ENCODE results near the gene NEURL1. TPM values are rescaled to one million over a fixed set of nuclear protein-coding genes. Genes with fewer than 3 reads are reported as not detected.

Gene NEURL1
- total RNA-seq, 1 donor from 2014 or later: 1.8 TPM

DNA sequence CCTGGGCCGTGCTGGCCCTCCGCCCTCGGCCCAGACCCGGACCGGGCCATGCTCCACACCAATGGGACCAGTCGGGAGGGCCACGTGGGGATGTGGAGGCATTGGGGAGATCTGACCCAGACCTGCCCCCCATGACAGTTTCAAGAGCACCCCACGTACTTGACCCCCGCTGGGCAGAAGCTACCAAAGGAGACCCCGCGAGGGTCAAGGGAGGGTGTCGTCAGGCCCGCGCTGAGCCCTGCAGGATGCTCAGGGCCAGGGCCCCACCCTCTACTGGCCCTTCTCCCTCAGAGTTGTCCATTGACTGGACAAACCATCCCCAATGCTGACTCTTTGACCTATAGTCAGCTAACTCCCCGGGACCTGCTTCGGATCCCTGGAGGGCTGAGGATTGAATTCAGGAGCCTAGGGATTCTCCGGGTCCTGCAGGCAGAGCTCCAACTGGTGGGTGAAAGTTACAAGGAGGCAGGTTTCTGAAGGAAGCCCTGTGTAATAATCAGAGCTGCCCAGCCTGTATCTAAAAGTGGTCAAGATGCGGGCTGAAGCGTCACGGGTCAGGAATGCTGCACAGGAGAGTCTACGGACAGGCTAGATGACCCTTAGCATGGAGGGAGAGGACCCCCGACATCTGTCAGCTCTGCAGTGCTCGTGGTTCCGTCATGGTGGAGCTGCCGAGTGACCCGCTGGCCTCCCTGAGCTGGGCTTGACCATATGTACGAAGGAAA lies 40.8 kb upstream of the NEURL1 start:
- Mint-ChIP-seq H3K27ac (ENCODE audit: unreplicated experiment) (no peak overlapping the region), H3K4me1 (no peaks in the 10 kb centered on the region), H3K4me3 (no peak overlapping the region), H3K36me3 (ENCODE audit: low read depth) (peaks cover 3% of the 10 kb centered on the region), H3K27me3 (ENCODE audit: low read depth) (no peaks in the 10 kb centered on the region), H3K9me3 (no peaks in the 10 kb centered on the region)
- DNase-seq (ENCODE audit: low read depth, low spot score): no peak
- TF ChIP-seq, protein P1, sequence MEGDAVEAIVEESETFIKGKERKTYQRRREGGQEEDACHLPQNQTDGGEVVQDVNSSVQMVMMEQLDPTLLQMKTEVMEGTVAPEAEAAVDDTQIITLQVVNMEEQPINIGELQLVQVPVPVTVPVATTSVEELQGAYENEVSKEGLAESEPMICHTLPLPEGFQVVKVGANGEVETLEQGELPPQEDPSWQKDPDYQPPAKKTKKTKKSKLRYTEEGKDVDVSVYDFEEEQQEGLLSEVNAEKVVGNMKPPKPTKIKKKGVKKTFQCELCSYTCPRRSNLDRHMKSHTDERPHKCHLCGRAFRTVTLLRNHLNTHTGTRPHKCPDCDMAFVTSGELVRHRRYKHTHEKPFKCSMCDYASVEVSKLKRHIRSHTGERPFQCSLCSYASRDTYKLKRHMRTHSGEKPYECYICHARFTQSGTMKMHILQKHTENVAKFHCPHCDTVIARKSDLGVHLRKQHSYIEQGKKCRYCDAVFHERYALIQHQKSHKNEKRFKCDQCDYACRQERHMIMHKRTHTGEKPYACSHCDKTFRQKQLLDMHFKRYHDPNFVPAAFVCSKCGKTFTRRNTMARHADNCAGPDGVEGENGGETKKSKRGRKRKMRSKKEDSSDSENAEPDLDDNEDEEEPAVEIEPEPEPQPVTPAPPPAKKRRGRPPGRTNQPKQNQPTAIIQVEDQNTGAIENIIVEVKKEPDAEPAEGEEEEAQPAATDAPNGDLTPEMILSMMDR (conservative IDR thresholded peaks at IDR 0.05): no peak

DNA sequence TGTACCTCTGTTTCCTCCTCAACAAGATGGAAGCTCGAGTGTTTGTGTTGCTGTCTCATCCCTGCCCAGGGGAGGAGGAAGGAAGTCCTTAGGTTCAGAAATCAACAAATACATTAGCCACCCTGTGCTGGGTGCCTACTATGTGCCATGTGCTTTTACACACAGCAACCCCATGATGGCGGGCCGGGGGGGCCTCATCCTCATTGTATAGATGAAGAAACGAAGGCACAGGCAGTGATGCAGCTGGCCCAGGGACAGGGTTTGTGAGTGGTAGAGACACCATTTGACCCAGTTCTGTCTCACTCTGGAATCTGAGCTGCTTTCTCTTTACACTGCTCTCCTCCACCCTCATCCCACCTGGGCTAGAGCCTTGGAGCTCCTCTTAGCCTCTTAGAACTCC lies 39.5 kb upstream of the NEURL1 start:
- no peaks in the 10 kb centered on the region for H3K4me1 Mint-ChIP-seq
- no peaks in the 10 kb centered on the region for H3K36me3 Mint-ChIP-seq (ENCODE audit: low read depth)
- H3K9me3 Mint-ChIP-seq: no peaks in the 10 kb centered on the region
- no peaks in the 10 kb centered on the region for H3K27me3 Mint-ChIP-seq (ENCODE audit: low read depth)
- DNase-seq (ENCODE audit: low read depth, low spot score): no peak
- no peak overlapping the region for H3K27ac Mint-ChIP-seq (ENCODE audit: unreplicated experiment)
- TF ChIP-seq, protein P1 (conservative IDR thresholded peaks at IDR 0.05): no peak
- no peak overlapping the region for H3K4me3 Mint-ChIP-seq

DNA sequence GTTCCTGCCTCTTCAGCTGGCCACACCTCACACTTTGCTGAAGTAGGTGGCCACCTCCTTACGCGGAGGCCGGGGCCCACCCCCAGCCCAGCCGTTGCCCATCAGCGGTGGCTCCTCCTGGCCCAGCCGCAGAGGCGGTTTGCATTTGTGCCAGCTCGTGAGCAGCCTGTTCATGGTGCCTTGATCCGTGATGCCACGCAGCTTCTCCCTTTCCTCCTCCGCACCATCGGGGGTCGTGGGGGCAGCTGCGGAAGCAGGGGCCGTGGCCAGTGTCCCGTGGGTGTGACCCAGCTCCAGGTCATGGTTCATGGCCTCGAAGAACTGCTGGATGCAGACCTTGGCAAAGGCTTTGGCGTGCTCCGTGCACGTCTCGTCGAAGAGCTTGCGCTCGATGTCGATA lies 38.3 kb upstream of the NEURL1 start:
- Mint-ChIP-seq H3K9me3 (no peaks in the 10 kb centered on the region), H3K36me3 (ENCODE audit: low read depth) (no peaks in the 10 kb centered on the region), H3K4me3 (no peak overlapping the region), H3K27ac (ENCODE audit: unreplicated experiment) (no peak overlapping the region), H3K4me1 (no peaks in the 10 kb centered on the region), H3K27me3 (ENCODE audit: low read depth) (no peaks in the 10 kb centered on the region)
- DNase-seq (ENCODE audit: low read depth, low spot score): no peak
- TF ChIP-seq, protein P1 (conservative IDR thresholded peaks at IDR 0.05): no peak

DNA sequence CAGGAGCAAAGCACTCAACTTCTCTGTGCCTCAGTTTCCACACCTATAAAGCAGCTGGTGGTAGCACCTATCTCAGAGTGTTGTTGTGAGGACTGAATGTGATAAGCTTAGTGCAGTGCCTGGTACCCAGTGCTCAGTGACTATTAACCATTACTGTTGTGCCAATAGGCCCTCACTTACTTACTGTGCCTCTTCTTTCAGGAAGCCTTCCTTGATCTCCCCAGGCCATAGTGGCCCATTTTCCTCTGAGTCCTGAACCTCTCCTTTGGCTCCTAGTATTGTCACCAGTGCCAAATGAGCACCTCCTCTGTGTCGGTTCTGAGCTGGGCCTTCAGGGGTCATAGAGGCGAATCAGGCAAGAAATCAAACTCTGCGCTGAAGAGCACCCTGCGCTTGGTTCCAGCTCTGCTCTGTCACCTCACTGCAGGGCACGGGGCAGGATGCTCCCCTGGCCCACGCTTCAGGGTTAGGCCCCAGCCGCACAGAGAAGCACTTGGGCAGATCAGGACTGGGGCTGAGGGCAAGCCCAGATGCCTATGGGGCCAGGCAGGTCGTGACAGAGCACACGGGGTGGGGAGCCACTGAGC lies 37.3 kb upstream of the NEURL1 start:
- TF ChIP-seq, protein P1 (conservative IDR thresholded peaks at IDR 0.05): no peak
- H3K27me3 Mint-ChIP-seq (ENCODE audit: low read depth): no peaks in the 10 kb centered on the region
- no peaks in the 10 kb centered on the region for H3K36me3 Mint-ChIP-seq (ENCODE audit: low read depth)
- DNase-seq (ENCODE audit: low read depth, low spot score): no peak
- H3K4me3 Mint-ChIP-seq: no peak overlapping the region
- H3K4me1 Mint-ChIP-seq: no peaks in the 10 kb centered on the region
- H3K9me3 Mint-ChIP-seq: no peaks in the 10 kb centered on the region
- no peak overlapping the region for H3K27ac Mint-ChIP-seq (ENCODE audit: unreplicated experiment)

DNA sequence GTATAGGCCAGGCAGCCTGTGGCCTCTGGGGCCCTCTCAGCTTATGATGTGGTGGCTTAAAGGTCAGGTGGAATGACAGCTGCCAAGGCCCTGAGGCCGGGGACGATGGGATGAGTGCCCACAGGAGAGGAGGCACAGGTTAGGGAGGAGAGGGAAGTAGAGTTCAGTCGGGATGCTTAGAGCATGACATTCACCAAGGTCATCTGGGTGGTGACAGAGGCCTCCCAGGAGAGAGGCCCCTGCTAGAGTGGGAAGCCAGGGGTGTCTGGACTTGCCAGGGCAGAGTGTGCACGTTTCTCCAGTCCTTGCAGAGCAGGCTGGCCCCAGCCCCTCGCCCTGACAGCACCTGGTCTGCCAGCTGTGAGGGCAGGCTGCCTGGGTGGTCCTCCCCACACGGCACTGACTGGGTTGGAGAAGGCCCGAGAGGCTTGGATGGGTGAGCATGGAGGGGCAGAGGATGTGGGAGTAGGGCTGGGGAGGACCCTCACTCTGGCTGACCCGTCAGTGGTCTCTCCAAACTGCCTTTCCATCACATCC lies 36.3 kb upstream of the NEURL1 start:
- Mint-ChIP-seq H3K27ac (ENCODE audit: unreplicated experiment) (no peak overlapping the region), H3K27me3 (ENCODE audit: low read depth) (no peaks in the 10 kb centered on the region), H3K4me1 (no peaks in the 10 kb centered on the region), H3K4me3 (no peak overlapping the region), H3K9me3 (no peaks in the 10 kb centered on the region), H3K36me3 (ENCODE audit: low read depth) (no peaks in the 10 kb centered on the region)
- TF ChIP-seq, protein P1 (conservative IDR thresholded peaks at IDR 0.05): no peak
- DNase-seq (ENCODE audit: low read depth, low spot score): no peak
